GM12878 (cell line): ENCODE measurements around the gene GCA. TPM values are rescaled to one million over a fixed set of nuclear protein-coding genes. Genes with fewer than 3 reads are reported as not detected.

ENCODE experiments used
- ATAC-seq: fragments of 200-7000 bp; cut with Tn5 transposase; 3 replicates; pipeline ENCODE4 v1.9.1; 2020; ENCODE audit warnings: mild to moderate bottlenecking, moderate library complexity
- BruUV-seq: library from RNA; stranded (reverse); fragments of 400-500 nt; replicated peaks from 2 replicates; lab custom pipeline; 2021; lab: Mats Ljungman, UMichigan
- CTCF ChIA-PET: fragments of 300-600 bp; sonication (Branson Sonifier 250); formaldehyde crosslinking; extraction: SDS; loops from one replicate; lab custom pipeline; 2021; ENCODE audit warnings: inconsistent platforms; lab: Yijun Ruan, JAX
- POLR2A ChIA-PET: fragments of 350-600 bp; formaldehyde crosslinking; extraction: SDS; loops from one replicate; lab custom pipeline; 2021; ENCODE audit warnings: inconsistent platforms; lab: Charles Lee
- RAD21 ChIA-PET: fragments of 300-600 bp; sonication (Branson Sonifier 250); formaldehyde crosslinking; loops from one replicate; lab custom pipeline; 2023; ENCODE audit warnings: antibody characterized with exemption; ENCODE audit not compliant: unreplicated experiment; lab: Charles Lee
- SMC1A ChIA-PET: fragments of 300-600 bp; sonication (Branson Sonifier 250); formaldehyde crosslinking; loops from one replicate; lab custom pipeline; 2023; ENCODE audit not compliant: unreplicated experiment, uncharacterized antibody; lab: Charles Lee
- DNase-seq: peaks from one replicate; pipeline ENCODE4 v3.0.0-alpha.2; 2011; ENCODE audit warnings: low read depth, low spot score
- FAIRE-seq: peaks from 3 replicates; lab custom pipeline; 2011; peaks lifted over from hg19 to GRCh38; lab: Jason Lieb, UNC
- H2AFZ ChIP-seq: 2 replicates; pipeline ENCODE4 v1.6.0; 2011; ENCODE audit warnings: low read depth, low read length, control low read depth; ENCODE audit not compliant: control insufficient read depth
- H3K27ac ChIP-seq: 2 replicates; pipeline ENCODE4 v1.5.1; 2011; ENCODE audit warnings: control low read depth; ENCODE audit not compliant: control insufficient read depth, insufficient read depth
- H3K27me3 ChIP-seq, 2 experiments: replicated peaks in 1 of 2; 2 replicates each; pipeline versions ENCODE4 v1.6.0 to v1.6.1; 2011; ENCODE audit warnings: low read length in 1 of 2; ENCODE audit not compliant: control insufficient read depth in 2 of 2, insufficient read depth in 2 of 2
- H3K36me3 ChIP-seq, 2 experiments: 2 replicates each; pipeline ENCODE4 v1.5.1; 2011; ENCODE audit warnings: low read length in 1 of 2; ENCODE audit not compliant: control insufficient read depth in 2 of 2, insufficient read depth in 2 of 2
- H3K4me1 ChIP-seq: 2 replicates; pipeline ENCODE4 v1.6.1; 2011; ENCODE audit warnings: mild to moderate bottlenecking, low read length, moderate library complexity, mixed read lengths; ENCODE audit not compliant: control insufficient read depth, insufficient read depth
- H3K4me2 ChIP-seq: 2 replicates; pipeline ENCODE4 v1.6.0; 2011; ENCODE audit warnings: control low read depth; ENCODE audit not compliant: control insufficient read depth, insufficient read depth
- H3K4me3 ChIP-seq: fragments of 200-600 bp; sonication (generic); 2 replicates; pipeline ENCODE4 v1.5.1; 2016
- H3K79me2 ChIP-seq: 2 replicates; pipeline ENCODE4 v1.6.0; 2011; ENCODE audit warnings: low read length; ENCODE audit not compliant: control insufficient read depth, insufficient read depth
- H3K9ac ChIP-seq: 2 replicates; pipeline ENCODE4 v1.8.0; 2011; ENCODE audit warnings: low read length, control low read depth, mixed read lengths; ENCODE audit not compliant: control insufficient read depth, insufficient read depth
- H3K9me3 ChIP-seq: replicated peaks from 3 replicates; pipeline ENCODE4 v1.5.1; 2011; ENCODE audit warnings: mild to moderate bottlenecking, low read length; ENCODE audit not compliant: control insufficient read depth, insufficient read depth
- H4K20me1 ChIP-seq: 2 replicates; pipeline ENCODE4 v1.6.0; 2011; ENCODE audit not compliant: control insufficient read depth, insufficient read depth
- CBX3 ChIP-seq: fragments of 200-600 bp; sonication (generic); IDR thresholded peaks from 2 replicates; pipeline ENCODE4 v1.6.1; 2016; ENCODE audit warnings: low read depth, borderline replicate concordance
- CHD4 ChIP-seq: fragments of 200-600 bp; sonication (generic); IDR thresholded peaks from 2 replicates; pipeline ENCODE4 v1.6.1; 2016; ENCODE audit warnings: mild to moderate bottlenecking
- E4F1 ChIP-seq: fragments of 450-650 bp; IDR thresholded peaks from 2 replicates; pipeline ENCODE4 v1.6.1; 2018; ENCODE audit warnings: borderline replicate concordance, mild to moderate bottlenecking; ENCODE audit not compliant: partially characterized antibody
- ELK1 ChIP-seq: IDR thresholded peaks from 2 replicates; pipeline ENCODE4 v1.6.1; 2012; ENCODE audit warnings: low read depth, low read length, improper control_type of control experiment
- ESRRA ChIP-seq: IDR thresholded peaks from 2 replicates; pipeline ENCODE4 v1.6.1; 2012; ENCODE audit warnings: mild to moderate bottlenecking, low read length, improper control_type of control experiment
- FOS ChIP-seq: IDR thresholded peaks from 3 replicates; pipeline ENCODE4 v1.6.1; 2011; ENCODE audit warnings: borderline replicate concordance; ENCODE audit not compliant: insufficient read length; ENCODE audit errors: extremely low read depth
- HDAC6 ChIP-seq: fragments of 200-600 bp; sonication (generic); IDR thresholded peaks from one replicate; pipeline ENCODE4 v1.8.0; 2017; ENCODE audit warnings: antibody characterized with exemption; ENCODE audit not compliant: unreplicated experiment
- JUND ChIP-seq: IDR thresholded peaks from 2 replicates; pipeline ENCODE4 v1.6.1; 2012; ENCODE audit warnings: low read depth, mild to moderate bottlenecking, low read length, improper control_type of control experiment, moderate library complexity
- MEF2A ChIP-seq: IDR thresholded peaks from 2 replicates; pipeline ENCODE4 v1.6.1; 2011; ENCODE audit warnings: low read depth, mild to moderate bottlenecking, low read length, moderate library complexity; ENCODE audit not compliant: insufficient read depth
- MTA3 ChIP-seq: IDR thresholded peaks from 2 replicates; pipeline ENCODE4 v1.6.1; 2012; ENCODE audit warnings: low read length, inconsistent platforms, borderline replicate concordance
- POLR2AphosphoS2 ChIP-seq: IDR thresholded peaks from 2 replicates; pipeline ENCODE4 v1.6.1; 2011; ENCODE audit warnings: low read depth, mild to moderate bottlenecking, low read length, improper control_type of control experiment, moderate library complexity
- RELA ChIP-seq: fragments of 450-650 bp; IDR thresholded peaks from 2 replicates; pipeline ENCODE4 v1.8.0; 2014; ENCODE audit warnings: borderline replicate concordance; ENCODE audit not compliant: partially characterized antibody
- TCF3 ChIP-seq: IDR thresholded peaks from 2 replicates; pipeline ENCODE4 v1.6.1; 2012; ENCODE audit warnings: low read depth, mild to moderate bottlenecking, low read length, borderline replicate concordance; ENCODE audit not compliant: insufficient read depth
- ZBTB40 ChIP-seq: fragments of 450-650 bp; IDR thresholded peaks from 2 replicates; pipeline ENCODE4 v1.6.1; 2016; ENCODE audit warnings: mild to moderate bottlenecking, moderate library complexity, borderline replicate concordance
- ZNF217 ChIP-seq: fragments of 450-650 bp; IDR thresholded peaks from 2 replicates; pipeline ENCODE4 v1.6.1; 2017; ENCODE audit warnings: antibody characterized with exemption, mild to moderate bottlenecking
- ZNF384 ChIP-seq: IDR thresholded peaks from 2 replicates; pipeline ENCODE4 v1.6.1; 2012; ENCODE audit warnings: low read depth, mild to moderate bottlenecking, low read length, improper control_type of control experiment, borderline replicate concordance
- WGBS: methylation state at CpG from one replicate; pipeline ENCODE4 v1.1.6; 2016; ENCODE audit warnings: low lambda C conversion rate; ENCODE audit not compliant: insufficient replicate concordance, insufficient coverage; ENCODE audit errors: missing lambda C conversion rate; 5-methylcytosine and 5-hydroxymethylcytosine counted together
- in situ Hi-C: fragments of 300-500 bp; cut with MboI; formaldehyde crosslinking; loops from 9 replicates; pipeline ENCODE4 v1.14.3; 2018; ENCODE audit warnings: mixed read lengths
- intact Hi-C: fragments of 100-400 bp; cut with micrococcal nuclease; formaldehyde crosslinking; loops from one replicate; pipeline ENCODE4 v1.14.2; 2022; ENCODE audit not compliant: unreplicated experiment
- polyA plus RNA-seq, 11 experiments: library from polyadenylated mRNA; depleted of rRNA in 4 of 11; unstranded in 6 of 11; stranded (reverse) in 5 of 11; fragments of >200 nt; fragmentation: Nextera tagmentation in 4 of 11; fragmentation: Illumina TruSeq in 1 of 11; extraction: Ambion mirVana in 4 of 11; extraction: Trizol in 1 of 11; gene quantifications; 1 replicate in 1 of 11; 2 replicates in 10 of 11; pipeline versions ENCODE4 v1.2.1 to v1.2.3, GENCODE V29; 2011 to 2016; ENCODE audit warnings: inconsistent platforms in 2 of 11, missing spikeins in 2 of 11, low read depth in 1 of 11
- total RNA-seq, 4 experiments: library from RNA; depleted of rRNA in 3 of 4; stranded (reverse); fragments of >200 nt in 3 of 4; fragmentation: Illumina TruSeq in 1 of 4; extraction: Trizol in 1 of 4; gene quantifications; 2 replicates each; pipeline versions ENCODE4 v1.2.1 to v1.2.3, GENCODE V29; 2013 to 2021

Gene GCA
- total and polyA plus RNA-seq, 10 of the 15 experiments (the other 5 are each of a cell fraction or from before 2014, with no cell fraction given), result 20.6 to 81.9 (median 32.0) TPM

GRCh38 chr2:162324953-162325352 is 19.0 kb upstream of the GCA start:
- WGBS, result 93% methylated on average over 1 of the region's 1 CpG
- ATAC-seq (no peak), DNase-seq (no peak), FAIRE-seq (no peak)
- H3K9ac ChIP-seq, result no peak overlapping the region
- ChIA-PET RAD21 (no interaction called here), CTCF (interaction anchor here (2.5 to 2.6 kb wide), 2 partner anchors 12 to 27 kb away, joined by 5 to 10 read pairs; no protein-coding TSS in a partner anchor), SMC1A (interaction anchor here (2.2 kb wide), 1 partner anchor 9 kb away, joined by 6 read pairs; no protein-coding TSS in a partner anchor), POLR2A (no interaction called here)
- H3K36me3 ChIP-seq, result no peaks in the 10 kb centered on the region
- no peak overlapping the region for H3K4me2 ChIP-seq
- H3K4me3 ChIP-seq, result no peak overlapping the region
- H3K79me2 ChIP-seq, result peaks cover 26% of the 10 kb centered on the region
- H3K27ac ChIP-seq, result no peak overlapping the region
- H2AFZ ChIP-seq, result no peak overlapping the region
- in situ Hi-C loops (loop anchor here (25.0 kb wide), 1 partner anchor 938 kb away; no protein-coding TSS in a partner anchor), intact Hi-C loops (no loop called here)
- no TSS peak for BruUV-seq
- no peaks in the 10 kb centered on the region for H3K4me1 ChIP-seq
- no peaks in the 10 kb centered on the region for H3K27me3 ChIP-seq
- peaks cover 2% of the 10 kb centered on the region; the same call in 2 of the 3 replicates for H3K9me3 ChIP-seq
- H4K20me1 ChIP-seq, result no peaks in the 10 kb centered on the region
- TF ChIP-seq MTA3 (no peak), HDAC6 (no peak), ELK1 (no peak), ZNF384 (no peak), RELA (no peak), POLR2AphosphoS2 (no peak), CHD4 (no peak), JUND (no peak), TCF3 (no peak), E4F1 (no peak), ZBTB40 (no peak), FOS (no peak), ZNF217 (no peak), CBX3 (no peak), ESRRA (no peak), MEF2A (no peak)
